Gastroesophageal sphincter (tissue), 4 donors: ENCODE results near the gene PLA1A. TPM values are rescaled to one million over a fixed set of nuclear protein-coding genes. Genes with fewer than 3 reads are reported as not detected.

ENCODE experiments used
- ATAC-seq: fragments of 150-250 bp; one replicate; pipeline ENCODE4 v1.9.1; 2016; ENCODE audit warnings: mild to moderate bottlenecking, moderate library complexity
- H3K27ac ChIP-seq, 4 donors: fragments of 200-600 bp; sonication (generic) in 3 of 4; 1 replicate in 3 of 4; 2 replicates in 1 of 4; pipeline ENCODE4 v1.5.1; 2016 to 2019
- H3K27me3 ChIP-seq: fragments of 200-600 bp; sonication (generic); one replicate; pipeline ENCODE4 v1.5.1; 2019
- H3K36me3 ChIP-seq, 2 donors: fragments of 200-600 bp; sonication (generic); one replicate each; pipeline ENCODE4 v1.5.1; 2019; ENCODE audit warnings: control low read depth in 1 of 2
- H3K4me1 ChIP-seq, 3 donors: fragments of 200-600 bp; sonication (generic); 1 replicate in 2 of 3; 2 replicates in 1 of 3; pipeline ENCODE4 v1.5.1; 2016 to 2019; ENCODE audit warnings: control low read depth in 2 of 3
- H3K4me3 ChIP-seq, 2 donors: fragments of 200-600 bp; sonication (generic); one replicate each; pipeline ENCODE4 v1.5.1; 2019; ENCODE audit warnings: mild to moderate bottlenecking in 1 of 2, moderate library complexity in 1 of 2
- H3K9me3 ChIP-seq, 3 donors: fragments of 200-600 bp; sonication (generic); one replicate each; pipeline ENCODE4 v1.5.1; 2017 to 2019; ENCODE audit warnings: control low read depth in 2 of 3
- CTCF ChIP-seq, 4 experiments: fragments of 200-600 bp in 2 of 4; fragments of 450-650 bp in 2 of 4; sonication (generic) in 1 of 4; IDR thresholded peaks; one replicate each; pipeline ENCODE4 v1.5.1; 2017 to 2019; ENCODE audit warnings: antibody characterized with exemption in 4 of 4, mild to moderate bottlenecking in 2 of 4, moderate library complexity in 2 of 4
- EP300 ChIP-seq: sonication (generic); formaldehyde crosslinking; IDR thresholded peaks from one replicate; pipeline ENCODE4 v1.6.1; 2017; ENCODE audit warnings: antibody characterized with exemption, mild to moderate bottlenecking
- POLR2A ChIP-seq, 2 donors: fragments of 450-650 bp; IDR thresholded peaks; one replicate each; pipeline ENCODE4 v1.6.1; 2017; ENCODE audit warnings: antibody characterized with exemption in 2 of 2, mild to moderate bottlenecking in 2 of 2, moderate library complexity in 1 of 2
- POLR2AphosphoS5 ChIP-seq: sonication (generic); formaldehyde crosslinking; IDR thresholded peaks from one replicate; pipeline ENCODE4 v1.6.1; 2017; ENCODE audit warnings: antibody characterized with exemption
- WGBS, 2 donors: methylation state at CpG; one replicate each; pipeline ENCODE4 v1.1.5; 2018; ENCODE audit warnings: low coverage in 1 of 2; 5-methylcytosine and 5-hydroxymethylcytosine counted together
- total RNA-seq, 4 donors: library from RNA; depleted of rRNA; stranded (reverse); fragments of >200 nt; gene quantifications; one replicate each; pipeline ENCODE4 v1.1.0, GENCODE V29; 2016

PLA1A gene
- total RNA-seq, 4 donors from 2014 or later: 0.50 to 1.8 (median 1.4) TPM

- H3K4me3 ChIP-seq: no peak overlapping the region
- peak; percentile 67 for ATAC-seq
- TF ChIP-seq POLR2A (IDR thresholded peaks at IDR 0.05) (no peak), EP300 (no peak)
- no peak overlapping the region for H3K27ac ChIP-seq
- no peaks in the 10 kb centered on the region for H3K27me3 ChIP-seq
- no peaks in the 10 kb centered on the region for H3K4me1 ChIP-seq
- WGBS, 2 donors: 82 to 89% methylated on average over 3 to 4 of the region's 5 CpGs
- H3K9me3 ChIP-seq: no peaks in the 10 kb centered on the region
- H3K36me3 ChIP-seq: no peaks in the 10 kb centered on the region
Measured at GRCh38 chr3:119570229-119570628, 27.5 kb upstream of the PLA1A start.

DNA sequence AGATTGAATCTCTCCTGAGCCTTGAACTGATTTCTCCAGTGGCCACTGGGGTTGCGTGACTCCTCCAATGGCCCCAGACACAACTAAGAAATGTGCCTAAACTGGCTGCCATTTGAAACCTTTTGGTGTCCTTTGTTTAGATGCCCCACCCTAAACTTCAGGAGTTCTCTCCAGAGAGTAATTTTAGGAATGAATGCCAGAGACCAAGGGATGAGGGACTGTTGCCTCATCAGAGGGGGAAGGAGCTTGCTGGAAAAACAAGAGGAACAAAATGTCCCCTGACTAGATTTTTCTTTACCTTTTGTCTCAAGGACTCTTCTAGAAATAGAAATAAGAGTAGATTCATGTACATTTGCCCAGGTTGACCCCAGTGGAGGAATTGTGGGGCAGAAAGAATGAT lies 26.5 kb upstream of the PLA1A start:
- Histone ChIP-seq H3K9me3 (no peaks in the 10 kb centered on the region), H3K4me3 (no peak overlapping the region), H3K4me1 (no peaks in the 10 kb centered on the region), H3K36me3 (no peaks in the 10 kb centered on the region), H3K27ac (peak overlapping the region in 2 of 4 donors; percentile 4 to 30), H3K27me3 (no peaks in the 10 kb centered on the region)
- TF ChIP-seq POLR2A (IDR thresholded peaks at IDR 0.05) (no peak), POLR2AphosphoS5 (no peak), EP300 (no peak), CTCF (IDR thresholded peaks at IDR 0.05) (no peak)
- ATAC-seq: no peak
- 80 to 100% methylated on average over 1 of the region's 1 CpG for WGBS, 2 donors

DNA sequence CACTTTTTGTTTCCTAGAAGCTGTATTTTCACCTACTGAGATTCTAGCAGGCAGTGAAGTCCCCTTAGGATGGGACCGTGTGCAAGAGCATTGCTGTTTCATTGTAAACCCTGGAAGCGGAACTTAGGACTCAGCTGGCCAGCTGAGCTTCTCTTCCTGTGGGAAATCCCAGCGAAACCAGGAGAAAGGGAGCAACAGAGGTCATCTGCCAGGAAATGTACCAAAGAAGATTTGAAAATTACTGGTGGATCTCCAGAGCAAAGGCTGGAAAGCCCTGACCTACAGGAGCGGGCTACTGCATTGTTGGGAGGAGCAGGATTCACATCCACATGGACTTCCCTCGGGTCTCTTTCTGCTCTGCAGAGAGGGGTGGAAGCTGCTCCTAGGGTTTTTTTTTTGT lies 26.0 kb upstream of the PLA1A start:
- WGBS, 2 donors: 43 to 76% methylated on average over 4 of the region's 5 CpGs
- Histone ChIP-seq H3K27me3 (no peaks in the 10 kb centered on the region), H3K4me3 (no peak overlapping the region), H3K4me1 (no peaks in the 10 kb centered on the region), H3K9me3 (no peaks in the 10 kb centered on the region), H3K27ac (peak overlapping the region in 2 of 4 donors; percentile 4 to 30), H3K36me3 (no peaks in the 10 kb centered on the region)
- TF ChIP-seq POLR2AphosphoS5 (no peak), CTCF (IDR thresholded peaks at IDR 0.05) (no peak), EP300 (no peak), POLR2A (IDR thresholded peaks at IDR 0.05) (no peak)
- no peak for ATAC-seq

- TF ChIP-seq EP300: no peak
- TF ChIP-seq POLR2A (IDR thresholded peaks at IDR 0.05): no peak
- TF ChIP-seq POLR2AphosphoS5: no peak
- no peak for TF ChIP-seq CTCF (IDR thresholded peaks at IDR 0.05)
- H3K27ac ChIP-seq: no peak overlapping the region
- H3K36me3 ChIP-seq: no peaks in the 10 kb centered on the region
- H3K9me3 ChIP-seq: no peaks in the 10 kb centered on the region
- H3K27me3 ChIP-seq: no peaks in the 10 kb centered on the region
- no peak for ATAC-seq
- no peak overlapping the region for H3K4me3 ChIP-seq
- peaks cover 0 to 13% (median 0%) of the 10 kb centered on the region in 3 donors for H3K4me1 ChIP-seq
Measured at GRCh38 chr3:119575507-119575906, 22.2 kb upstream of the PLA1A start.

GRCh38 chr3:119579366-119580066 lies 18.2 kb upstream of the PLA1A start, which contains the start of gene ADPRH:
Gene ADPRH (plus strand): TSS chr3:119579492. CDS start chr3:119582170, 2,678 bp downstream.
- Histone ChIP-seq H3K27me3 (no peaks in the 10 kb centered on the region), H3K27ac (peak within 1 kb of the TSS; percentile 72 to 91 (median 88)), H3K36me3 (peaks cover 0 to 3% of the 10 kb centered on the region in 2 donors), H3K9me3 (no peaks in the 10 kb centered on the region), H3K4me1 (peaks cover 0 to 23% (median 0%) of the 10 kb centered on the region in 3 donors), H3K4me3 (peak within 1 kb of the TSS; percentile 54 to 65)
- TF ChIP-seq POLR2AphosphoS5 (peak; percentile 32), EP300 (no peak), POLR2A (IDR thresholded peaks at IDR 0.05) (peak; percentile 53 to 66), CTCF (IDR thresholded peaks at IDR 0.05) (peak in 2 of 4 experiments; percentile 4 to 8)
- 0% methylated on average over 7 of the region's 68 CpGs; no CpG with 5 or more reads in 1 of the 2 donors for WGBS, 2 donors
- peak; percentile 93 for ATAC-seq
